Colonic mucosa (tissue), 4 donors: ENCODE results near the gene PPP3CA. TPM values are rescaled to one million over a fixed set of nuclear protein-coding genes. Genes with fewer than 3 reads are reported as not detected.

Experiments used
- DNase-seq: peaks from one replicate; pipeline ENCODE4 v3.0.0-alpha.2; 2020
- H3K27ac ChIP-seq: fragments of 200-600 bp; one replicate; pipeline ENCODE4 v1.8.0; 2021
- H3K27me3 ChIP-seq: fragments of 200-600 bp; one replicate; pipeline ENCODE4 v1.8.0; 2021
- H3K36me3 ChIP-seq: fragments of 200-600 bp; one replicate; pipeline ENCODE4 v1.8.0; 2021
- H3K4me1 ChIP-seq: fragments of 200-600 bp; one replicate; pipeline ENCODE4 v1.8.0; 2021; ENCODE audit warnings: mild to moderate bottlenecking
- H3K4me3 ChIP-seq: fragments of 200-600 bp; one replicate; pipeline ENCODE4 v1.8.0; 2021
- H3K9ac ChIP-seq, 2 donors: one replicate each; pipeline ENCODE4 v1.7.0; 2013; ENCODE audit warnings: control low read depth in 2 of 2, low read depth in 2 of 2, low read length in 2 of 2
- H3K9me3 ChIP-seq: fragments of 200-600 bp; one replicate; pipeline ENCODE4 v1.8.0; 2021
- intact Hi-C: fragments of 100-400 bp; cut with DNase I; formaldehyde crosslinking; loops from one replicate; pipeline ENCODE4 v1.14.1; 2022
- total RNA-seq, 2 donors: library from RNA; stranded (reverse); fragmentation: NEBNext Ultra II Directional in 1 of 2; extraction: Animal tissue kit (Norgen Biotek cat#: 25700) in 1 of 2; gene quantifications; one replicate each; pipeline ENCODE4 v1.2.1, GENCODE V29; 2021
- TF ChIP-seq, protein P1 (sequence below): fragments of 200-600 bp; IDR thresholded peaks from one replicate; pipeline ENCODE4 v1.8.0; 2022; ENCODE audit warnings: antibody characterized with exemption, mild to moderate bottlenecking
- donor health status: healthy.
- donor health status: DM: no; HTN: no; CAD: no.
- donor health status: DM: no; HTN: no; CAD: no.

The PPP3CA gene
- total RNA-seq, 2 donors from 2014 or later: 34.5 to 43.9 TPM

DNA sequence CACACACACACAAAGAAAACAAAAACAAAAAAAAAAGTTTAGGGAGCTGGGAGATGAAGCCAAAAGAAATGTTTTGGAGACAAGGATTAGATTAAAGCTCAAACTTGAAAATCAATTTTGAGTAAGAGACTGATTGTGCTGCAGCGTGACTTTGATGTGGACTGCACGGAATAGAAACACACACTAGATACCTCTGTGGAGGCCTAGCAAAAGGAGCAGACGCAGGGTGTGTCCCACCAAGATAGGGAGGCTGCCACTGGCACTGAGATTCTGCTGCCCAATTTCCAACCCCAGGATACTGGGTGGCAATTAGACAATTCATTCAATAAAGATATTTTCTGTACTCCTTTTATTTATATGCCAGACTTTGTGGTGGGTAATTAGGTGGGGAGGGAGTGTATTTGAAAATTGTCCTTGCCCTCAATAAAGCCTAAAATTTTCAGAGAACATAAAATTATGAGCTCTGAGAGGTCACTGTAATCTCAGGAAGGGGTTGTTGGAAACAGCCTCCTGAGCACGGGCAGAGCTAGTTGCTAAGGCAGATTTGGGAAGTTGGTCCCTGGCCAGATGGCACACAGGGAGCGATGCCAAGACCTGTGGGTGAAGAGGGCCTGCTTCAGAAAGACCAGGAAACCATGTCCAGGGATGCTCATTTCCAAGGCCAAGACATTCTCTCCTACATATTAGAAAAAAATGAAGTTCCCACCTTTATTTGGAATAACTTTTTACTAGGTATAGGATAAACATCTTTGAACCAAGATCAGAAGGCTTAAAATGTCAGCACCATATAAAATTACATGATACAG, 1.9 kb upstream of the PPP3CA start:
- TF ChIP-seq, protein P1, sequence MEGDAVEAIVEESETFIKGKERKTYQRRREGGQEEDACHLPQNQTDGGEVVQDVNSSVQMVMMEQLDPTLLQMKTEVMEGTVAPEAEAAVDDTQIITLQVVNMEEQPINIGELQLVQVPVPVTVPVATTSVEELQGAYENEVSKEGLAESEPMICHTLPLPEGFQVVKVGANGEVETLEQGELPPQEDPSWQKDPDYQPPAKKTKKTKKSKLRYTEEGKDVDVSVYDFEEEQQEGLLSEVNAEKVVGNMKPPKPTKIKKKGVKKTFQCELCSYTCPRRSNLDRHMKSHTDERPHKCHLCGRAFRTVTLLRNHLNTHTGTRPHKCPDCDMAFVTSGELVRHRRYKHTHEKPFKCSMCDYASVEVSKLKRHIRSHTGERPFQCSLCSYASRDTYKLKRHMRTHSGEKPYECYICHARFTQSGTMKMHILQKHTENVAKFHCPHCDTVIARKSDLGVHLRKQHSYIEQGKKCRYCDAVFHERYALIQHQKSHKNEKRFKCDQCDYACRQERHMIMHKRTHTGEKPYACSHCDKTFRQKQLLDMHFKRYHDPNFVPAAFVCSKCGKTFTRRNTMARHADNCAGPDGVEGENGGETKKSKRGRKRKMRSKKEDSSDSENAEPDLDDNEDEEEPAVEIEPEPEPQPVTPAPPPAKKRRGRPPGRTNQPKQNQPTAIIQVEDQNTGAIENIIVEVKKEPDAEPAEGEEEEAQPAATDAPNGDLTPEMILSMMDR: no peak
- Histone ChIP-seq H3K27me3 (no peaks in the 10 kb centered on the region), H3K4me3 (no peak overlapping the region), H3K27ac (no peak overlapping the region), H3K9ac (no peak overlapping the region), H3K36me3 (no peaks in the 10 kb centered on the region), H3K9me3 (no peaks in the 10 kb centered on the region), H3K4me1 (peaks cover 4% of the 10 kb centered on the region)
- intact Hi-C loops: loop anchor here (10.0 kb wide), 1 partner anchor 164 kb away; no protein-coding TSS in a partner anchor
- DNase-seq: peak; percentile 65

DNA sequence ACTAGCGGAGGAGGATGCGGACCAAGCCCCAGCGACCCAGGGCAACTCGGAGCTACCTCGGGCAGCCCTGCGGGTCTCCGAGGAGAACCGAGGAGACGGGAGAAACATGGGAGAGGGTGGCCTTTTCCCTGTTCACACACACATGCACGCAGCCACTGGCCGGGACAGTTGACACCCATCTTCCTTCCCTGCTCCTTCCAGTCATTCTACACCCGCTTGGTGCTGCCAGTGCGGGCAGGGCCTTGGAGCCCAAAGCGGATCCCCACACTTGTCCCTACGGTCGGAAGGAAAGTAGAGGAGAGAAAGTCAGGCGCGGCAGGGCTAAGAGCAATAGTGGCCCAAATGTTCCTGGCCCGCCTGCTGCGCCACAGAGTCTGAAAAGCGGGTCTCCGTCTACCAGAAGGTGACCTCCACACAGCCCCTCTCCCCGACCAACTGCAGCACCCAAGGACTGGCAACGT, 1.1 kb upstream of the PPP3CA start:
- Histone ChIP-seq H3K9me3 (no peaks in the 10 kb centered on the region), H3K4me3 (peak overlapping the region; percentile 83), H3K27me3 (no peaks in the 10 kb centered on the region), H3K4me1 (peaks cover 4% of the 10 kb centered on the region), H3K36me3 (no peaks in the 10 kb centered on the region), H3K27ac (peak overlapping the region; percentile 99), H3K9ac (peak overlapping the region; percentile 85 to 96)
- intact Hi-C loops: loop anchor here (10.0 kb wide), 1 partner anchor 164 kb away; no protein-coding TSS in a partner anchor
- DNase-seq: peak; percentile 50
- TF ChIP-seq, protein P1: no peak

DNA sequence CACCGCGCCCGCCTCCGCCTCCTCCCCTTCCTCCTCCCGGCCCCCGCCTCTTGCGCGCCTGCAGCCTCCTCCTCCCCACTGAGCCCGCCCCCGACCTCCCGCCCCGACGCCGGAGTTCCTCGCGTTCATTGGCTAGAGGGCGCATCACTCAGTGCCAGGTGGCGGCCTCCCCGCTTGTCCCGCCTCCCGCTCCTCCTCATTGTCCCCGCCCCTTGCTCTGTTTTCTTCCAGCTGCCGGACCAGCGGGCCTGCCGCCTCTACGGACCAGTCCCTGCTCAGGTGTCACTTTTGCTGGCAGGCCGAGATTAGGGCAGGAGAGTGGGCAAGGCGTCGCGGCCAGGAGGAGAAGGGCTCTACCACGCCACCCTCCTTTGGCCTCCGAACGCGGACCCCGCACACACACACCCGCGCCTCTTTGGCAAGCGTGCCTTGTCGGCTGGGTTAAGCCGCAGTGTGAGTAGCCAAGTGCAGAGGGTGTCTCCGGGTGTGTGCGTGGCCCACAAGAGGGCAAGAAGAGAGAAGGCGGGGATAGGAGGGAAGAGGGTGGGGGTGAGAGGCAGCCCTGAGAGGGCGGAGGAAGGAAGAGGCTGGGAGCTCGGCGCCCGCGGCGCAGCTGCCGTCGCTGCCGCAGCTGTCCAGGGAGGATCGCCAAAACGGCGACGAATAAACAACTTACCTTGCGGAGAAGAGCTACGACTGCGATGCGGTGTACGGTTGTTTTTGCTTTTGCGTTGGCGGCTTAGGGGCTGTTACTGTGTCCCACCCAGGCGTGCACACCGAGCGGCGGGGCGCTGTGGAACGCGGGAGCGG, 436 bp upstream of the PPP3CA start:
- peaks cover 4% of the 10 kb centered on the region for H3K4me1 ChIP-seq
- TF ChIP-seq, protein P1: no peak
- no peaks in the 10 kb centered on the region for H3K36me3 ChIP-seq
- DNase-seq: peak; percentile 100
- H3K27ac ChIP-seq: peak overlapping the region; percentile 99
- intact Hi-C loops: loop anchor here (10.0 kb wide), 1 partner anchor 163 kb away; no protein-coding TSS in a partner anchor
- no peaks in the 10 kb centered on the region for H3K27me3 ChIP-seq
- H3K4me3 ChIP-seq: peak overlapping the region; percentile 83
- H3K9me3 ChIP-seq: no peaks in the 10 kb centered on the region
- H3K9ac ChIP-seq: peak overlapping the region; percentile 85 to 96

DNA sequence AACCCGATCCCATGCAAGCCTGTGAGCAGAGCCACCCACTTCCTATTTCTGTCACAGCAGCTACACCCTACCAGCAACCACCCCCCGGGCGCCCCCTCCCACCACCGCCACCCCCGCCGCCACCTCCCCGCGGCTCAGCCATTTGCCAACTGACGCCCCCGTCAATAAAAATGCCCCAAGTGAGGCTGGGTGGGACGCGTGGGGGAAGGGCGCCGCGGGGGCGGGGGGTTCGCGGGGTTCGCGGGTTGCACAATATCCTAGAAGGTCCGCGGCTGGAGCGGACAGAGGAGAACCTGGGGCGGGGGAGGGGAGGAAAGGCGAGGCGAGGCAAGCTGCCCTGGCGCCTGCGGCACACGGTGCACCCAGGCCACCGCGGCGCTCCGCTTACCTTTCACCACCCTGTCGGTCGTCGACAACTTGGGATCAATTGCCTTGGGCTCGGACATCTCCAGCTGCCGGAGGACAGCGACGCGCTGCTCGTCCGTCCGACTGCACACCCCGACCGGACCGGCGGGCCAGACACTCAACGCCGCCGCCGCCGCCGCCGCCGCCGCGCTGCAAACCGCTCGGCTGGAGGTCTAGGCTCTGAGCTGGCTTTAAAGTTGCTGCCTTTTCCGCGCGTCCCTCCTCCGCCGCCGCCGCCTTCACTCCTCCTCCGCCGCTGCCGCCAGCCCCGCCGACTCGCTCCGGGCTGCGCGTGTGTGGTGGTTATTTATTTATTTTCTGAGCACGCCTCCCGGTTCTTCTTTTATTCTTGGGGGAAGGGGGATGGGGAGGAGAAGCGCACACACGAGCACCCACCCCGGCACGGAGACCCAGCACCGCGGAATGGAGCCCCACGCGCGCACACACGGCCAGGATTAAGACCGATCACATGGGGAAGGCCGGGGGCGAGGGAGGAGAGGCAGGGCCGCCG, 717 bp downstream of the PPP3CA start:
- H3K27me3 ChIP-seq: no peaks in the 10 kb centered on the region
- peak; percentile 68 for DNase-seq
- intact Hi-C loops: loop anchor here (10.0 kb wide), 1 partner anchor 162 kb away; no protein-coding TSS in a partner anchor
- TF ChIP-seq, protein P1: no peak
- no peaks in the 10 kb centered on the region for H3K36me3 ChIP-seq
- peak overlapping the region; percentile 69 to 77 for H3K9ac ChIP-seq
- no peaks in the 10 kb centered on the region for H3K9me3 ChIP-seq
- H3K4me1 ChIP-seq: peaks cover 4% of the 10 kb centered on the region
- H3K4me3 ChIP-seq: peak overlapping the region; percentile 83
- H3K27ac ChIP-seq: peak overlapping the region; percentile 97
